Kidney (tissue), 14 donors: ENCODE measurements around the gene COL4A6. TPM values are rescaled to one million over a fixed set of nuclear protein-coding genes. Genes with fewer than 3 reads are reported as not detected.

Source experiments
- DNase-seq, 5 donors: peaks; one replicate each; pipeline ENCODE4 v3.0.0-alpha.2; 2013 to 2020
- FAIRE-seq: peaks from 2 replicates; lab custom pipeline; 2012; peaks lifted over from hg19 to GRCh38; lab: Jason Lieb, UNC
- H3K27ac ChIP-seq, 2 donors: one replicate each; pipeline ENCODE4 v1.7.0; 2013; ENCODE audit warnings: low read depth in 2 of 2, low read length in 2 of 2, inconsistent platforms in 1 of 2
- H3K27me3 ChIP-seq: one replicate; pipeline ENCODE4 v1.7.1; 2013; ENCODE audit warnings: low read length, inconsistent platforms; ENCODE audit not compliant: control insufficient read depth, insufficient read depth
- H3K36me3 ChIP-seq, 3 donors: one replicate each; pipeline versions ENCODE4 v1.7.0 to v1.7.1; 2013; ENCODE audit warnings: low read length in 3 of 3, control low read depth in 1 of 3, inconsistent platforms in 1 of 3; ENCODE audit not compliant: insufficient read depth in 3 of 3, control insufficient read depth in 2 of 3
- H3K4me1 ChIP-seq, 3 donors: one replicate each; pipeline versions ENCODE4 v1.7.0 to v1.7.1; 2013; ENCODE audit warnings: low read length in 3 of 3, inconsistent platforms in 1 of 3, low read depth in 1 of 3; ENCODE audit not compliant: control insufficient read depth in 2 of 3, insufficient read depth in 2 of 3
- H3K4me3 ChIP-seq, 3 donors: one replicate each; pipeline versions ENCODE4 v1.7.0 to v1.8.1; 2013; ENCODE audit warnings: low read length in 3 of 3, control low read depth in 1 of 3, inconsistent platforms in 1 of 3
- H3K9ac ChIP-seq, 3 donors: one replicate each; pipeline versions ENCODE4 v1.7.0 to v1.7.1; 2013; ENCODE audit warnings: low read length in 3 of 3, control low read depth in 1 of 3, inconsistent platforms in 1 of 3
- H3K9me3 ChIP-seq, 3 donors: one replicate each; pipeline versions ENCODE4 v1.7.0 to v1.7.1; 2013; ENCODE audit warnings: low read length in 3 of 3, control low read depth in 1 of 3, inconsistent platforms in 1 of 3; ENCODE audit not compliant: control insufficient read depth in 2 of 3, insufficient read depth in 1 of 3
- CTCF ChIP-seq: IDR thresholded peaks from 3 replicates; pipeline ENCODE4 v1.5.1; 2012; ENCODE audit warnings: mild to moderate bottlenecking, moderate library complexity, borderline replicate concordance; ENCODE audit not compliant: insufficient read depth; ENCODE audit errors: extremely low read depth
- intact Hi-C: fragments of 100-400 bp; cut with DNase I; formaldehyde crosslinking; loops from one replicate; pipeline ENCODE4 v1.11.1; 2022
- polyA plus RNA-seq: library from polyadenylated mRNA; stranded (reverse); fragments of 350-450 nt; fragmentation: Illumina TruSeq; extraction: RNeasy Lipid Tissue Mini Kit (QIAGEN cat#74804); gene quantifications from one replicate; pipeline ENCODE4 v1.2.3, GENCODE V29; 2014; ENCODE audit warnings: low read depth, low replicate concordance; ENCODE audit not compliant: insufficient read depth
- total RNA-seq: library from RNA; stranded (reverse); fragmentation: NEBNext Ultra II Directional; extraction: Animal tissue kit (Norgen Biotek cat#: 25700); gene quantifications from one replicate; pipeline ENCODE4 v1.2.1, GENCODE V29; 2021
- donor health status: control.
- donor health status: control.
- donor health status: control.
- donor health status: control.
- donor health status: control.
- donor health status: DM: yes; HTN: yes; CAD: no.
- donor health status: Normal renal cell carcinoma (clear cell type).

COL4A6 gene
- total and polyA plus RNA-seq, 2 donors from 2014 or later: 3.3 to 4.1 TPM

GRCh38 chrX:108331126-108331909, 106.9 kb downstream of the COL4A6 start:
- H3K4me1 ChIP-seq: no peaks in the 10 kb centered on the region
- TF ChIP-seq CTCF: no peak
- no peak overlapping the region for H3K27ac ChIP-seq
- no peaks in the 10 kb centered on the region for H3K9me3 ChIP-seq
- DNase-seq: no peak
- peaks cover 5% of the 10 kb centered on the region for H3K27me3 ChIP-seq
- H3K9ac ChIP-seq: no peak overlapping the region
- H3K36me3 ChIP-seq: no peaks in the 10 kb centered on the region
- no peak overlapping the region for H3K4me3 ChIP-seq
- intact Hi-C loops: no loop called here
- no peak for FAIRE-seq

- Histone ChIP-seq H3K4me3 (no peak overlapping the region), H3K9ac (no peak overlapping the region), H3K4me1 (no peaks in the 10 kb centered on the region), H3K36me3 (no peaks in the 10 kb centered on the region), H3K27ac (no peak overlapping the region), H3K27me3 (peaks cover 6% of the 10 kb centered on the region), H3K9me3 (no peaks in the 10 kb centered on the region)
- FAIRE-seq (no peak), DNase-seq (no peak)
- intact Hi-C loops: no loop called here
- TF ChIP-seq CTCF: no peak
Observed at GRCh38 chrX:108323751-108324150, 114.5 kb downstream of the COL4A6 start.

- H3K9me3 ChIP-seq: no peaks in the 10 kb centered on the region
- H3K4me3 ChIP-seq: no peak overlapping the region
- intact Hi-C loops: no loop called here
- no peak overlapping the region for H3K27ac ChIP-seq
- H3K36me3 ChIP-seq: no peaks in the 10 kb centered on the region
- H3K9ac ChIP-seq: no peak overlapping the region
- H3K4me1 ChIP-seq: no peaks in the 10 kb centered on the region
- FAIRE-seq (no peak), DNase-seq (no peak)
- TF ChIP-seq CTCF: no peak
- peaks cover 4% of the 10 kb centered on the region for H3K27me3 ChIP-seq
Observed at GRCh38 chrX:108322234-108322633, 116.0 kb downstream of the COL4A6 start.

DNA sequence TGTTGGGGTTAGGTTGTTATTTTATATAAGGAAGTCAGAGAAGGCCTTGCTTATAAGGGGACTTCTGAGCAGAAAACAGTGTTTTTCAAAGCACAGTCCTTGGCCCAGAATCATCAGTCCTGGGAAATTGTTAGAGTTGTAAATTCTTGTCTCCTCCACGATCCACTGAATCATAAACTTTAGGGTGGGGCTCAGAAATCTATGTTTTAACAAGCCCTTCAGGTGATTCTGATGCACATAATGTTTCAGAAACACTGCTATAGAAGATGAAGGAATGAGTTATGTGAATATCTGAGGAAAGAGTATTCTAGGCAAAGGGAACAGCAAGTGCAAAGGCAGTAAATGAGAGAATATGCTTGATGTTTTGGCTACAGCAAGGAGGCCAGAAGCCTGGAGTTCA, 121.8 kb downstream of the COL4A6 start:
- no peak for TF ChIP-seq CTCF
- Histone ChIP-seq H3K36me3 (no peaks in the 10 kb centered on the region), H3K4me3 (no peak overlapping the region), H3K9me3 (no peaks in the 10 kb centered on the region), H3K9ac (no peak overlapping the region), H3K27ac (no peak overlapping the region), H3K27me3 (peaks cover 7% of the 10 kb centered on the region), H3K4me1 (no peaks in the 10 kb centered on the region)
- DNase-seq (no peak), FAIRE-seq (no peak)
- intact Hi-C loops: no loop called here
